ENCODE measurements around the gene METTL24.

The METTL24 gene

GRCh38 chr6:110334423-110335180 is 23.5 kb downstream of the METTL24 start:
- DNase-seq (ENCODE audit: low read depth) = no peak

DNA sequence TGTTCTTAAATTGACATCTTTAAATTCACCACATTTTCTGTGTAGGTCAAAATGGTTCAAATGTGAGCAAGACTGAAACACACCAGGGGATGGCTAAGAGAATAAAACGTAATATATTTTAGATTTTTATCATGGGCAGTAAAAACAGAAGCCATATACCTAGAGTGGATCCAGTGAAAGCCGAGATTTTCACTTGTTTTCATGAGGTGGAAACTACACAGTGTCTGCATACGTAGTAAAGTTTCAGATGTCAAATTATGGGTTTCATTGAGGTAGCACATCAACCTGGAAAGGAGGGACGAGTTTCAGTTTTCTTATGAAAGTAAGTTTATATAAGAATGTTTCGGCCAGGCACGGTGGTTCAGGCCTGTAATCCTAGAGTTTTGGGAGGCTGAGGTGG is 25.9 kb downstream of the METTL24 start:
- DNase-seq (ENCODE audit: low read depth) = no peak

- no peak for DNase-seq (ENCODE audit: low read depth)
Measured at GRCh38 chr6:110331816-110332215, 26.3 kb downstream of the METTL24 start.

DNA sequence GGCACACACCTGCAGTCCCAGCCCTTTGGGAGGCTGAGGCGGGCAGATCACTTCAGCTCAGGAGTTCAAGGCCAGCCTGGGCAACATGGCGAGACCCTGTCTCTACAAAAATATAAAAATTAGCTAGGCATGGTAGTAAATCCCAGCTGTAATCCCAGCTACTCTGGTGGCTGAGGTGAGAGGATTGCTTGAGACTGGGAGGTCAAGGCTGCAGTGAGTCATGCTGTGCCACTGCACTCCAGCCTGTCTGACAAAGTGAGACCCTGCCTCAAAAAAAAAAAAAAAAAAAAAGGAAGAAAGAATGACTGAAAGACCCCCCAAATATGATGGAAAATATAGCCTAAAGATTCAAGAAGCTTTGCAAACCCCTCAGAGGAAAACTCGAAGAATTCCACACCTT is 26.8 kb downstream of the METTL24 start:
- DNase-seq (ENCODE audit: low read depth) = no peak

- no peak for DNase-seq (ENCODE audit: low read depth)
Measured at GRCh38 chr6:110329714-110330436, 28.3 kb downstream of the METTL24 start.

DNA sequence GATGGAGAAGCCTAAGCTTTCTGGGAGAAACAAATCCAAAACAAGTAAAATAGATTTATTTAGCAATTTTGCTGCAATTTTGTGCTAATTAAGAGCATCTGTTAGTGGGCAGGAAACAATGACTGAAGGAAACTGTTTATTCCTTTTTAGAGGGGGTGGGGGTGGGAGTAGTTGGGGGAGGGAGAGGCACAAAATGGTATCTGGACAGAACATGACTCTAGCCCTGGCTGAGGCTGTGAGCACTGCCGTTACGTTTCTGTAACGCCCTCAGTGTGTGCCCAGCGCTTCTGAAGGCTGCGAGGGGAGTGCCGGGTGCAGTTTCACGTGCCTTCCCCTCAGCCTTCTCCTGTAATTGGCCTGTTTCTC is 28.8 kb downstream of the METTL24 start:
- no peak for DNase-seq (ENCODE audit: low read depth)

DNA sequence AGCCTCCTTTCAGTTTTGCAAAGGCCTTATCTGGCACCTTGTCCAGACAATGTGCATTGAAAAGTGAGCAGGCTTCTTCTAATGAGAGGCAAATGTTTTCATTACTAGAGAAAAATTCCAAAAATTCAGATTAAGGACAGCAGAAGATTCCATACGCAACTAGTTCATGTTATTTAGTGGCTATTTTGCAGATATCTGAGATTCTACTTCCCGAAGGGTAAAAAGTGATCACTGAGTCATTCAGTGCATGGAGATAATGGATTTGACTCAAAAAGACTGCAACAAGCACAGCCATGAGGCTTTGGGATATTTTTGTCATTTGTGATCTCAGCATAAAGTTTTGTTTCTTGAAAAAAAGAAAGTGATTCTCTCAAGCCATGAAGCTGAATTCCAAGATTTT is 29.9 kb downstream of the METTL24 start:
- DNase-seq (ENCODE audit: low read depth) = no peak

GRCh38 chr6:110327391-110327790 is 30.8 kb downstream of the METTL24 start:
- no peak for DNase-seq (ENCODE audit: low read depth)

- no peak for DNase-seq (ENCODE audit: low read depth)
Measured at GRCh38 chr6:110326609-110327008, 31.5 kb downstream of the METTL24 start.

DNA sequence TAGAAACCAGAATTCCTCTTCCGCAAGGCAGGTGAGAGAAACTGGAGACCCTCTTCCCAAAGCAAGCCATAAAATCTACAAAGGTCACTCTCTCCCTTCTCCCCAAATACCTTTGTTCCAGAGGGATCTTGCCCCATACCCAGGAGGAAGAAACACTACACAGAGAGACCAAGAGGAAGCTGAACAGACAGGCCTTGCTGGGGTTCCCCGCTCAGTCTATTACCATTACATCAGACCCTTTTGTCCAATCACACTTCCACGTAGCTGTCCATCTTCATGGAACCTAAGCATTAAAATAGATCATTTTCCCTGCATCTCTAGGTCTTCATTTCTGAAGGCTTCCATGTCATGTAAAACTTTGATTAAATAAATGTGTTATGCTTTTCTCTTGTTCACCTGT is 32.1 kb downstream of the METTL24 start:
- DNase-seq (ENCODE audit: low read depth) = no peak

GRCh38 chr6:110325197-110325596 is 33.0 kb downstream of the METTL24 start:
- DNase-seq (ENCODE audit: low read depth) = no peak

- no peak for DNase-seq (ENCODE audit: low read depth)
Measured at GRCh38 chr6:110324548-110324947, 33.6 kb downstream of the METTL24 start.

- no peak for DNase-seq (ENCODE audit: low read depth)
Measured at GRCh38 chr6:110323258-110323657, 34.9 kb downstream of the METTL24 start.

DNA sequence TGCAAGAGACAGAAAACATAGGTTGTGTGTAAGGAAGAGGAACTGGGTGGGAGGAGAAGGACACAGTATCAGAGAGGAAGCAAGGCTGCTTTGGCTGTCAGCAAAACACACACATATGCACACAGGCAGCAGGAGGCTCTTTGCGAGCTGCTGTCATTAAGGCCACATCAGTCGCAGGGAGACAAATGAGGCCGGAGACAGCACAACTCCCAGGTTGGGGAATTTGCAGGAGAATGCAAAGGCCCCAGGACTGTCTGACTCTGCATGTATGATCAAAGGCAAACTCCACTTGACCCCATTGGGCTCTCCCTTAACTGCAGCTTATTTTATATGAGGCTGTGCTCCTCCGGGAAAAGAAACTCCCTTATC is 35.3 kb downstream of the METTL24 start:
- DNase-seq (ENCODE audit: low read depth) = no peak

- no peak for DNase-seq (ENCODE audit: low read depth)
Measured at GRCh38 chr6:110322151-110322873, 35.8 kb downstream of the METTL24 start.

DNA sequence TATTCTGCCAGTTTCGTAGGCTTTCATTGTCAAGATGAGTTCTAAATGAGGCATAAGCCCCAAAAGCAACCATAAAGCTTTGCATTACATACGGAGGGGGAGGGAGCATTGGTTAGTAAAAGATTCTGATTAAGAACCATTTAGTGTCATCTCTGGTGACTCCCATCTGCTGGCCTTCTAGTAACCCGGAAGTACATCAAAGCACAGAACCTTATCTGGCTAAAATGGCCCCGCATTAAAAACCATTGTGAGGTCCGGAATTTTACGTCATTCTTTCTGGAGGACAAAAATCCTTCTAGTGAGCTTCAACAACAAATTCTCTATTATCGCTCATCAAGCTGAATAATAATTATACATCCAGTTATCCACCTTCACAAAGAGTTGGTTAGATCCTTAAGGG is 37.8 kb downstream of the METTL24 start:
- DNase-seq (ENCODE audit: low read depth) = no peak

DNA sequence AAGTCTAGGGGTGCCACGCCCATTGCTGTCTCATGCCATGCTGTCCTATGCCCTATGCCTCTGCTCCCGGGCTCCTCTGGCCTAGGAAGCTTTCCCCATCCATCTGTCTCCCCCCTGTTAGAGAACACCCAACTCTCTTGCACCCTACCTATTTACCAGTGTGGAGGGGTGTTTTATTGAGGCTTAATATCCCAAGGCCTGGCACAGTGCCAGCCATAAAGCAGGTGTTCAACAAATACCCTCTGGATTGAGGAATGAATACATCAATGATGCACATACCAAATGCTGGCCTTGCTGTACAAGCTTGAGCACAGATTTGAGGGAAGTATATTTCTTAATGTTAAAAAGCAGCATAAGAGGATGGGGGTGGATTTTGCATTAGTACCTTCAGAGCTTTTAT is 38.3 kb downstream of the METTL24 start:
- DNase-seq (ENCODE audit: low read depth) = no peak

- DNase-seq (ENCODE audit: low read depth) = no peak
Measured at GRCh38 chr6:110319381-110319780, 38.8 kb downstream of the METTL24 start.

GRCh38 chr6:110318971-110319370 is 39.2 kb downstream of the METTL24 start:
- DNase-seq (ENCODE audit: low read depth) = no peak

DNA sequence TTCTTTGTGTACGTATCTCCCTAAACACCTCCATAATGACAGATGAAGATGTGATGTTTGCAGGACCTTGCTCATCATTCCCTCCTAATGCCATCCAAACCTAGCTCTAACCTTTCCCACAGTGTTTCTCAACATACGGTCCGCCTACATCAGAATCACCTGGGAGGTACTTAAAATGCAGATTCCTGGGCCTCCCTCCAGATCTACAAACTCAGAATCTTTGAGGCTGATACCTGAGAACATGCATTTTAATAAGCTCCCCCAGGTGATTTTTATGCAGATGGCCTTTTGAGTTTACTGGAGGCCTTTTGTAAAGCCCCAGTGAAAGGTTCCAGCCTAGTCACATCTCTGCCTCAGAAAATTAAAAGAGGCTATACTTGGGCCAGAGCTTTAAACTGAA is 40.5 kb downstream of the METTL24 start:
- no peak for DNase-seq (ENCODE audit: low read depth)

GRCh38 chr6:110317189-110317588 is 41.0 kb downstream of the METTL24 start:
- no peak for DNase-seq (ENCODE audit: low read depth)

DNA sequence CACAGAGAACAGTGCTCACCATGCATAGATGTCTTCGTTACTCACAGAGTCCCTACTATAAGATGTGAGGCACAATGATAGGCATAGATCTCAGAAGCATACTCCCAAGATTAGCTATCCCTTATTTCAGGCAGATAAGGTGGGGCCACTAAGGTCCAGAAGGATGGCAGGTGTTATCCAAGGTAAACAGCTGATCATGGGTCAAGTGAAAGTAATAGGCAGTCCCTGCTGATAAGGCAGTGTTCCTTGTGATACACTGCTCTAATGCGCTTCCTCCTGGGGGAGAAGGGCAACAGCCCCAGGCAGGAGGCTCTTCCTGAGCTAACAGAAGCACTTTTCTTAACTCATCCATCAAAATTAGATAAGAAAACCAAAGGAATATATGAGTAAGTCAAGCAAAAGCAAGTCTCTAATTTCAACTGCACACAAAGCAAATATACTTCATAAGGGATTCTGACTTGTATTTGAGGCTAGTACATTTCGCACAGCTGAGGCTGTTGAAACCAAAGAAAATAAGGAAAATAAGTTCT is 42.2 kb downstream of the METTL24 start:
- no peak for DNase-seq (ENCODE audit: low read depth)
